H1 (cell line): ENCODE measurements around the gene SIK3. TPM values are rescaled to one million over a fixed set of nuclear protein-coding genes. Genes with fewer than 3 reads are reported as not detected.

Experiments used
- CTCF ChIA-PET: fragments of 300-600 bp; sonication (Branson Sonifier 250); formaldehyde crosslinking; loops from one replicate; lab custom pipeline; 2021; ENCODE audit not compliant: partially characterized antibody; lab: Charles Lee
- POLR2A ChIA-PET: fragments of 300-600 bp; sonication (Branson Sonifier 250); formaldehyde crosslinking; loops from one replicate; lab custom pipeline; 2021; ENCODE audit warnings: inconsistent platforms; ENCODE audit not compliant: partially characterized antibody; lab: Charles Lee
- DNase-seq, 2 experiments: peaks; one replicate each; pipeline versions ENCODE4 v3.0.0 to v3.0.0-alpha.2; 2010 to 2022; ENCODE audit warnings: low spot score in 2 of 2, low read depth in 1 of 2, mixed read lengths in 1 of 2
- FAIRE-seq: peaks from 2 replicates; lab custom pipeline; 2011; peaks lifted over from hg19 to GRCh38; lab: Jason Lieb, UNC
- H2AFZ ChIP-seq: 2 replicates; pipeline ENCODE4 v1.8.1; 2012; ENCODE audit warnings: low read length, inconsistent platforms
- H2AK5ac ChIP-seq: 2 replicates; pipeline ENCODE4 v1.6.1; 2013; ENCODE audit warnings: low read depth, low read length
- H2BK120ac ChIP-seq: replicated peaks from 2 replicates; pipeline ENCODE3; 2013; ENCODE audit warnings: low read depth, low read length, inconsistent platforms
- H2BK12ac ChIP-seq: 2 replicates; pipeline ENCODE4 v1.6.1; 2013; ENCODE audit warnings: low read depth, low read length
- H2BK15ac ChIP-seq: 2 replicates; pipeline ENCODE4 v1.6.1; 2013; ENCODE audit warnings: low read length
- H2BK20ac ChIP-seq: 2 replicates; pipeline ENCODE4 v1.6.1; 2013; ENCODE audit warnings: low read length
- H2BK5ac ChIP-seq: 2 replicates; pipeline ENCODE4 v1.6.1; 2013; ENCODE audit warnings: low read depth, low read length
- H3K14ac ChIP-seq: 2 replicates; pipeline ENCODE4 v1.6.1; 2013; ENCODE audit warnings: inconsistent platforms; ENCODE audit not compliant: insufficient read length
- H3K18ac ChIP-seq: 2 replicates; pipeline ENCODE4 v1.6.1; 2013; ENCODE audit warnings: low read length; ENCODE audit errors: extremely low read depth
- H3K23ac ChIP-seq: 2 replicates; pipeline ENCODE4 v1.6.1; 2013; ENCODE audit warnings: inconsistent platforms; ENCODE audit not compliant: insufficient read length
- H3K23me2 ChIP-seq: 2 replicates; pipeline ENCODE4 v1.6.1; 2013; ENCODE audit warnings: low read depth, low read length
- H3K27ac ChIP-seq: 2 replicates; pipeline ENCODE4 v1.6.1; 2011; ENCODE audit warnings: low read depth, low read length, inconsistent platforms
- H3K27me3 ChIP-seq, 4 experiments: replicated peaks in 1 of 4; 1 replicate in 1 of 4; 2 replicates in 3 of 4; pipeline versions ENCODE4 v1.6.1 to v1.8.1; 2011 to 2013; ENCODE audit warnings: low read length in 3 of 4, mild to moderate bottlenecking in 3 of 4, inconsistent platforms in 2 of 4, mixed read lengths in 2 of 4, moderate library complexity in 1 of 4; ENCODE audit not compliant: control insufficient read depth in 3 of 4, insufficient read depth in 3 of 4; ENCODE audit errors: extremely low read depth in 1 of 4
- H3K36me3 ChIP-seq, 4 experiments: 2 replicates each; pipeline versions ENCODE4 v1.6.1 to v1.8.1; 2011 to 2013; ENCODE audit warnings: mild to moderate bottlenecking in 4 of 4, low read length in 3 of 4, moderate library complexity in 2 of 4, control low read depth in 1 of 4, inconsistent platforms in 1 of 4; ENCODE audit not compliant: insufficient read depth in 4 of 4, control insufficient read depth in 2 of 4
- H3K4ac ChIP-seq: replicated peaks from 2 replicates; pipeline ENCODE3; 2013; ENCODE audit warnings: low read length, low read depth, mixed read lengths, inconsistent platforms; ENCODE audit not compliant: insufficient read length
- H3K4me1 ChIP-seq, 4 experiments: replicated peaks in 1 of 4; 1 replicate in 1 of 4; 2 replicates in 3 of 4; pipeline versions ENCODE4 v1.6.1 to v1.8.1; 2011 to 2013; ENCODE audit warnings: low read length in 3 of 4, inconsistent platforms in 2 of 4, mixed read lengths in 1 of 4; ENCODE audit not compliant: insufficient read depth in 4 of 4, control insufficient read depth in 3 of 4
- H3K4me2 ChIP-seq, 2 experiments: 2 replicates each; pipeline versions ENCODE4 v1.6.1 to v1.8.1; 2011 to 2013; ENCODE audit warnings: low read depth in 2 of 2, low read length in 2 of 2, control low read depth in 1 of 2, inconsistent platforms in 1 of 2, mild to moderate bottlenecking in 1 of 2; ENCODE audit not compliant: insufficient read depth in 1 of 2
- H3K4me3 ChIP-seq, 4 experiments: fragments of 200-600, 300-600 bp in 1 of 4; sonication (generic), shearing (Covaris generic), sonication (Bioruptor Twin) in 1 of 4; 2 replicates each; pipeline versions ENCODE4 v1.5.1 to v1.8.1; 2011 to 2016; ENCODE audit warnings: low read length in 4 of 4, low read depth in 3 of 4, control low read depth in 2 of 4, inconsistent platforms in 2 of 4, mild to moderate bottlenecking in 2 of 4, mixed read lengths in 1 of 4, moderate library complexity in 1 of 4; ENCODE audit not compliant: insufficient read depth in 2 of 4; ENCODE audit errors: extremely low read depth in 1 of 4
- H3K56ac ChIP-seq: replicated peaks from 2 replicates; pipeline ENCODE3; 2013; ENCODE audit warnings: low read depth, mild to moderate bottlenecking, mixed read lengths, low read length, inconsistent platforms; ENCODE audit not compliant: insufficient read length
- H3K79me1 ChIP-seq: 2 replicates; pipeline ENCODE4 v1.6.1; 2013; ENCODE audit warnings: low read depth, low read length, control low read depth
- H3K79me2 ChIP-seq, 2 experiments: 2 replicates each; pipeline versions ENCODE4 v1.6.1 to v1.8.1; 2012 to 2013; ENCODE audit warnings: low read length in 2 of 2, mild to moderate bottlenecking in 2 of 2, inconsistent platforms in 1 of 2; ENCODE audit not compliant: insufficient read depth in 2 of 2, control insufficient read depth in 1 of 2
- H3K9ac ChIP-seq, 4 experiments: replicated peaks in 1 of 4; 1 replicate in 1 of 4; 2 replicates in 3 of 4; pipeline versions ENCODE4 v1.6.1 to v1.8.1; 2011 to 2013; ENCODE audit warnings: low read depth in 3 of 4, low read length in 3 of 4, control low read depth in 2 of 4, mild to moderate bottlenecking in 2 of 4, moderate library complexity in 2 of 4, inconsistent platforms in 1 of 4; ENCODE audit errors: extremely low read depth in 1 of 4
- H3K9me3 ChIP-seq, 2 experiments: 2 replicates each; pipeline versions ENCODE4 v1.6.1 to v1.8.1; 2012 to 2013; ENCODE audit warnings: mild to moderate bottlenecking in 2 of 2, moderate library complexity in 2 of 2, control low read depth in 1 of 2, inconsistent platforms in 1 of 2, low read depth in 1 of 2, low read length in 1 of 2, mixed read lengths in 1 of 2; ENCODE audit not compliant: insufficient read depth in 2 of 2
- H4K20me1 ChIP-seq, 2 experiments: replicated peaks in 1 of 2; 2 replicates each; pipeline versions ENCODE3 to v1.8.1; 2011 to 2013; ENCODE audit warnings: inconsistent platforms in 2 of 2, low read length in 2 of 2, mild to moderate bottlenecking in 1 of 2; ENCODE audit not compliant: insufficient read depth in 2 of 2, control insufficient read depth in 1 of 2
- H4K5ac ChIP-seq: 2 replicates; pipeline ENCODE4 v1.6.1; 2013; ENCODE audit warnings: low read length, low read depth, mixed read lengths, inconsistent platforms; ENCODE audit not compliant: insufficient read length
- H4K8ac ChIP-seq: 2 replicates; pipeline ENCODE4 v1.8.0; 2013; ENCODE audit warnings: mild to moderate bottlenecking, moderate library complexity, low read length, inconsistent platforms; ENCODE audit not compliant: insufficient read depth; ENCODE audit errors: extremely low read depth
- H4K91ac ChIP-seq: replicated peaks from 2 replicates; pipeline ENCODE3; 2013; ENCODE audit warnings: low read length, mixed read lengths, inconsistent platforms; ENCODE audit not compliant: insufficient read length
- ASH2L ChIP-seq: fragments of 200-600, 300-600 bp; sonication (generic); IDR thresholded peaks from one replicate; pipeline ENCODE4 v1.7.1; 2017; ENCODE audit warnings: low read length
- BCL11A ChIP-seq, 2 experiments: IDR thresholded peaks; one replicate each; pipeline ENCODE4 v1.6.1; 2011; ENCODE audit warnings: low read depth in 2 of 2, low read length in 2 of 2, mild to moderate bottlenecking in 2 of 2
- CBX8 ChIP-seq: fragments of 300-800, 300-1000 bp; sonication (generic); IDR thresholded peaks from 2 replicates; pipeline ENCODE4 v1.7.1; 2016; ENCODE audit warnings: low read depth, low read length, borderline replicate concordance
- CTCF ChIP-seq, 3 experiments: IDR thresholded peaks; 1 replicate in 2 of 3; 2 replicates in 1 of 3; pipeline versions ENCODE4 v1.5.1 to v1.6.1; 2011; ENCODE audit warnings: low read length in 3 of 3, mild to moderate bottlenecking in 3 of 3, inconsistent platforms in 2 of 3, low read depth in 1 of 3, moderate library complexity in 1 of 3; ENCODE audit not compliant: insufficient read depth in 1 of 3; ENCODE audit errors: control extremely low read depth in 1 of 3
- POLR2AphosphoS5 ChIP-seq: IDR thresholded peaks from 2 replicates; pipeline ENCODE4 v1.6.1; 2011; ENCODE audit warnings: low read depth, low read length
- SAP30 ChIP-seq: fragments of 300-600 bp; sonication (generic); IDR thresholded peaks from 2 replicates; pipeline ENCODE4 v1.7.1; 2012; ENCODE audit warnings: low read length, moderate library complexity, mild to moderate bottlenecking, inconsistent platforms; ENCODE audit not compliant: insufficient read depth, insufficient replicate concordance
- SRF ChIP-seq: IDR thresholded peaks from 2 replicates; pipeline ENCODE4 v1.6.1; 2011; ENCODE audit warnings: mild to moderate bottlenecking, low read depth, low read length, moderate library complexity
- USF2 ChIP-seq: IDR thresholded peaks from 2 replicates; pipeline ENCODE4 v1.6.1; 2011; ENCODE audit warnings: low read length, improper control_type of control experiment
- YY1 ChIP-seq: IDR thresholded peaks from 2 replicates; pipeline ENCODE4 v1.6.1; 2011; ENCODE audit warnings: low read depth, mild to moderate bottlenecking, low read length
- WGBS, 2 experiments: shearing (Covaris generic) in 1 of 2; methylation state at CpG; one replicate each; pipeline versions ENCODE4 v1.1.6 to v1.1.7; 2013 to 2015; ENCODE audit warnings: low lambda C conversion rate in 2 of 2, mixed read lengths in 2 of 2, inconsistent platforms in 1 of 2, low coverage in 1 of 2, missing lambda C conversion rate in 1 of 2; ENCODE audit not compliant: insufficient replicate concordance in 2 of 2, insufficient coverage in 1 of 2, insufficient read length in 1 of 2; ENCODE audit errors: extremely low coverage in 1 of 2, missing lambda C conversion rate in 1 of 2; 5-methylcytosine and 5-hydroxymethylcytosine counted together
- polyA plus RNA-seq, 7 experiments: library from polyadenylated mRNA; depleted of rRNA in 3 of 7; stranded (reverse) in 5 of 7; unstranded in 2 of 7; fragments of >200 nt in 5 of 7; fragments of 200-250 nt in 2 of 7; gene quantifications; 1 replicate in 5 of 7; 2 replicates in 1 of 7; 4 replicates in 1 of 7; pipeline versions ENCODE4 v1.2.1 to v1.2.3, GENCODE V29; 2011 to 2013; ENCODE audit warnings: missing spikeins in 2 of 7, mixed read lengths in 2 of 7
- total RNA-seq: library from RNA; stranded (reverse); fragmentation: NEBNext Ultra II Directional; extraction: Animal tissue kit (Norgen Biotek cat#: 25700); gene quantifications from 2 replicates; pipeline ENCODE4 v1.2.1, GENCODE V29; 2021

The SIK3 gene
- total and polyA plus RNA-seq, 2 of the 8 experiments (the other 6 are each of a cell fraction or from before 2014, with no cell fraction given), result 19.9 to 32.1 TPM

- H2BK12ac ChIP-seq, result no peak overlapping the region
- CTCF ChIA-PET, result interaction anchor here (0.7 to 4.8 kb wide), 2 partner anchors 10 to 159 kb away, joined by 4 to 19 read pairs; no protein-coding TSS in a partner anchor
- H3K79me1 ChIP-seq, result no peaks in the 10 kb centered on the region; the same call in 1 of the 2 replicates
- H3K4ac ChIP-seq, result no peak overlapping the region
- H3K27ac ChIP-seq, result no peak overlapping the region
- 89% methylated on average over 3 of the region's 3 CpGs; no CpG with 5 or more reads in 1 of the 2 experiments for WGBS, 2 experiments
- H3K9ac ChIP-seq, result no peak overlapping the region
- no peaks in the 10 kb centered on the region for H3K23me2 ChIP-seq
- H3K56ac ChIP-seq, result no peak overlapping the region
- no peak overlapping the region for H2BK20ac ChIP-seq
- H2BK120ac ChIP-seq, result no peak overlapping the region
- H2BK15ac ChIP-seq, result no peak overlapping the region
- H3K14ac ChIP-seq, result no peak overlapping the region
- H3K79me2 ChIP-seq, result no peaks in the 10 kb centered on the region
- POLR2A ChIA-PET, result interaction anchor here (0.7 to 2.4 kb wide), 2 partner anchors 10 to 551 kb away, joined by 3 to 6 read pairs; no protein-coding TSS in a partner anchor
- H3K4me3 ChIP-seq, result no peak overlapping the region
- H3K9me3 ChIP-seq, result no peaks in the 10 kb centered on the region
- H4K20me1 ChIP-seq, result peaks cover 0 to 2% of the 10 kb centered on the region in 2 experiments
- H4K5ac ChIP-seq, result no peak overlapping the region
- FAIRE-seq, result no peak
- H3K18ac ChIP-seq, result no peak overlapping the region
- DNase-seq, result no peak
- no peak overlapping the region for H4K8ac ChIP-seq
- H3K27me3 ChIP-seq, result no peaks in the 10 kb centered on the region
- no peaks in the 10 kb centered on the region for H3K4me1 ChIP-seq
- H2BK5ac ChIP-seq, result no peak overlapping the region
- no peaks in the 10 kb centered on the region for H3K36me3 ChIP-seq
- no peak overlapping the region for H4K91ac ChIP-seq
- no peak overlapping the region for H3K23ac ChIP-seq
- no peak overlapping the region for H2AFZ ChIP-seq
- H3K4me2 ChIP-seq, result no peak overlapping the region
- H2AK5ac ChIP-seq, result no peak overlapping the region
- TF ChIP-seq USF2 (no peak), ASH2L (no peak), CBX8 (no peak), POLR2AphosphoS5 (no peak), BCL11A (IDR thresholded peaks at IDR 0.05; ENCODE audit: low read depth in 2 of 2, low read length in 2 of 2) (no peak), YY1 (no peak), CTCF (IDR thresholded peaks at IDR 0.05; ENCODE audit: control extremely low read depth in 1 of 3, insufficient read depth in 1 of 3, low read depth in 1 of 3, low read length in 3 of 3) (no peak), SAP30 (no peak), SRF (no peak)
Observed at GRCh38 chr11:116918925-116919655, 179.1 kb downstream of the SIK3 start.
